Activated CD4-positive, alpha-beta memory T cell treated with anti-CD3 and anti-CD28 coated beads, Interleukin-2, amount 10 ng/mL, durations not matched to agents 7 days and 5 days (primary cell): ENCODE results near the gene NUP43. TPM values are rescaled to one million over a fixed set of nuclear protein-coding genes. Genes with fewer than 3 reads are reported as not detected.
"Not testable (repeated sequence)": the region's sequence is repeated elsewhere in the genome, so short reads cannot be mapped to it uniquely, and the experiment has no call there.

ENCODE experiments used
- CTCF ChIA-PET: fragments of 350-600 bp; sonication (Branson Sonifier 250); formaldehyde crosslinking; loops from one replicate; lab custom pipeline; 2021; ENCODE audit warnings: antibody characterized with exemption, inconsistent platforms; lab: Charles Lee
- POLR2A ChIA-PET: fragments of 350-600 bp; sonication (Branson Sonifier 250); formaldehyde crosslinking; loops from one replicate; lab custom pipeline; 2021; ENCODE audit warnings: antibody characterized with exemption; lab: Charles Lee
- DNase-seq: peaks from one replicate; pipeline ENCODE4 v3.0.0-alpha.2; 2020
- H3K27ac Mint-ChIP-seq: one replicate; pipeline ENCODE4 v1.8.0; 2021; ENCODE audit warnings: mild to moderate bottlenecking, mixed read lengths
- H3K27me3 Mint-ChIP-seq: one replicate; pipeline ENCODE4 v1.8.0; 2021; ENCODE audit warnings: mixed read lengths
- H3K36me3 Mint-ChIP-seq: one replicate; pipeline ENCODE4 v1.8.0; 2021; ENCODE audit warnings: low read depth, mixed read lengths
- H3K4me1 Mint-ChIP-seq: one replicate; pipeline ENCODE4 v1.8.0; 2021; ENCODE audit warnings: mixed read lengths
- H3K4me3 Mint-ChIP-seq: one replicate; pipeline ENCODE4 v1.8.0; 2021; ENCODE audit warnings: mild to moderate bottlenecking, mixed read lengths
- H3K9me3 Mint-ChIP-seq: one replicate; pipeline ENCODE4 v1.8.0; 2021; ENCODE audit warnings: mixed read lengths
- total RNA-seq, 2 experiments: library from RNA; stranded (reverse); gene quantifications; one replicate each; pipeline ENCODE4 v1.2.3, GENCODE V29; 2021

The NUP43 gene
- total RNA-seq, 2 experiments from 2014 or later, result 49.3 to 55.0 TPM

GRCh38 chr6:149716181-149716963, 30.0 kb downstream of the NUP43 start:
- Mint-ChIP-seq H3K4me3 (peak overlapping the region; percentile 94), H3K27ac (peak overlapping the region; percentile 89), H3K36me3 (peaks cover 32% of the 10 kb centered on the region), H3K9me3 (no peaks in the 10 kb centered on the region), H3K4me1 (peaks cover 41% of the 10 kb centered on the region), H3K27me3 (no peaks in the 10 kb centered on the region)
- ChIA-PET POLR2A (interaction anchor here (0.7 to 5.0 kb wide), 4 partner anchors 31 to 440 kb away, joined by 3 to 98 read pairs (median 8); partner anchors contain the start of genes NUP43, PCMT1 and PPIL4), CTCF (interaction anchor here (1.0 to 2.9 kb wide), 3 partner anchors 11 to 33 kb away, joined by 3 to 7 read pairs (median 3); partner anchors contain the start of gene PCMT1)
- DNase-seq, result no peak

GRCh38 chr6:149714442-149714841, 31.9 kb downstream of the NUP43 start:
- no peak for DNase-seq
- Mint-ChIP-seq H3K4me1 (peaks cover 49% of the 10 kb centered on the region), H3K9me3 (no peaks in the 10 kb centered on the region), H3K27me3 (no peaks in the 10 kb centered on the region), H3K36me3 (peaks cover 36% of the 10 kb centered on the region), H3K4me3 (no peak overlapping the region), H3K27ac (no peak overlapping the region)
- POLR2A ChIA-PET, result interaction anchor here (1.0 kb wide), 2 partner anchors 8 to 66 kb away, joined by 3 read pairs; partner anchors contain the start of gene KATNA1
- CTCF ChIA-PET, result interaction anchor here (0.6 kb wide), 1 partner anchor 12 kb away, joined by 3 read pairs; no protein-coding TSS in a partner anchor

GRCh38 chr6:149711711-149712110, 34.6 kb downstream of the NUP43 start:
- Mint-ChIP-seq H3K27me3 (no peaks in the 10 kb centered on the region), H3K27ac (no peak overlapping the region), H3K9me3 (no peaks in the 10 kb centered on the region), H3K4me3 (no peak overlapping the region), H3K4me1 (peaks cover 50% of the 10 kb centered on the region), H3K36me3 (peaks cover 35% of the 10 kb centered on the region)
- no peak for DNase-seq
- ChIA-PET CTCF (no interaction called here), POLR2A (no interaction called here)

GRCh38 chr6:149701714-149702113, 44.6 kb downstream of the NUP43 start:
- DNase-seq, result no peak
- H3K27me3 Mint-ChIP-seq, result no peaks in the 10 kb centered on the region
- ChIA-PET CTCF (interaction anchor here (0.8 kb wide), 1 partner anchor 16 kb away, joined by 3 read pairs; no protein-coding TSS in a partner anchor), POLR2A (interaction anchor here (1.8 kb wide), 1 partner anchor 16 kb away, joined by 5 read pairs; the partner anchor contains the start of gene LATS1)
- peaks cover 23% of the 10 kb centered on the region for H3K36me3 Mint-ChIP-seq
- peaks cover 34% of the 10 kb centered on the region for H3K4me1 Mint-ChIP-seq
- no peak overlapping the region for H3K27ac Mint-ChIP-seq
- H3K9me3 Mint-ChIP-seq, result no peaks in the 10 kb centered on the region
- H3K4me3 Mint-ChIP-seq, result no peak overlapping the region

GRCh38 chr6:149699150-149699549, 47.2 kb downstream of the NUP43 start:
- Mint-ChIP-seq H3K36me3 (peaks cover 31% of the 10 kb centered on the region), H3K4me1 (peaks cover 27% of the 10 kb centered on the region), H3K4me3 (no peak overlapping the region), H3K9me3 (no peaks in the 10 kb centered on the region), H3K27me3 (no peaks in the 10 kb centered on the region), H3K27ac (no peak overlapping the region)
- ChIA-PET POLR2A (interaction anchor here (2.2 kb wide), 1 partner anchor 19 kb away, joined by 6 read pairs; the partner anchor contains the start of gene LATS1), CTCF (interaction anchor here (0.7 to 2.8 kb wide), 3 partner anchors 12 to 186 kb away, joined by 3 to 6 read pairs (median 4); no protein-coding TSS in a partner anchor)
- no peak for DNase-seq

- Mint-ChIP-seq H3K9me3 (no peaks in the 10 kb centered on the region), H3K27ac (no peak overlapping the region), H3K4me1 (peaks cover 23% of the 10 kb centered on the region), H3K36me3 (peaks cover 34% of the 10 kb centered on the region), H3K4me3 (no peak overlapping the region), H3K27me3 (no peaks in the 10 kb centered on the region)
- CTCF ChIA-PET, result interaction anchor here (0.7 to 2.8 kb wide), 3 partner anchors 12 to 187 kb away, joined by 3 to 6 read pairs (median 4); no protein-coding TSS in a partner anchor
- DNase-seq, result no peak
- POLR2A ChIA-PET, result no interaction called here
These were observed 48.2 kb downstream of the NUP43 start for GRCh38 chr6:149698175-149698574.

- CTCF ChIA-PET, result interaction anchor here (1.5 kb wide), 1 partner anchor 11 kb away, joined by 5 read pairs; no protein-coding TSS in a partner anchor
- no peak overlapping the region for H3K4me3 Mint-ChIP-seq
- POLR2A ChIA-PET, result interaction anchor here (0.7 kb wide), 1 partner anchor 131 kb away, joined by 3 read pairs; the partner anchor contains the start of gene GINM1
These were observed 49.4 kb downstream of the NUP43 start for GRCh38 chr6:149696901-149697300.

GRCh38 chr6:149694921-149695320, 51.4 kb downstream of the NUP43 start:
- DNase-seq, result no peak
- Mint-ChIP-seq H3K9me3 (no peaks in the 10 kb centered on the region), H3K27me3 (no peaks in the 10 kb centered on the region), H3K4me1 (peaks cover 24% of the 10 kb centered on the region), H3K4me3 (no peak overlapping the region), H3K36me3 (peaks cover 46% of the 10 kb centered on the region), H3K27ac (no peak overlapping the region)
- ChIA-PET CTCF (interaction anchor here (0.5 to 1.5 kb wide), 3 partner anchors 10 to 63 kb away, joined by 3 read pairs; no protein-coding TSS in a partner anchor), POLR2A (no interaction called here)

More at GRCh38 chr6:149696901-149697300, 49.4 kb downstream of the NUP43 start:
- Mint-ChIP-seq H3K9me3 (no peaks in the 10 kb centered on the region), H3K27ac (peak overlapping the region; percentile 34), H3K36me3 (peaks cover 40% of the 10 kb centered on the region), H3K4me1 (peaks cover 22% of the 10 kb centered on the region), H3K27me3 (no peaks in the 10 kb centered on the region)
- DNase-seq, result no peak

- ChIA-PET CTCF (no interaction called here), POLR2A (no interaction called here)
These were observed 55.1 kb downstream of the NUP43 start for GRCh38 chr6:149691201-149691600.

GRCh38 chr6:149686230-149686629, 60.1 kb downstream of the NUP43 start:
- POLR2A ChIA-PET, result interaction anchor here (1.0 to 2.7 kb wide), 5 partner anchors 9 to 60 kb away, joined by 3 to 9 read pairs (median 4); partner anchors contain the start of genes LATS1 and NUP43
- CTCF ChIA-PET, result interaction anchor here (0.8 to 1.9 kb wide), 4 partner anchors 10 to 141 kb away, joined by 3 to 6 read pairs (median 5); partner anchors contain the start of gene PPIL4
- H3K36me3 Mint-ChIP-seq, result peaks cover 46% of the 10 kb centered on the region

More at GRCh38 chr6:149691201-149691600, 55.1 kb downstream of the NUP43 start:
- peaks cover 26% of the 10 kb centered on the region for H3K4me1 Mint-ChIP-seq
- peaks cover 50% of the 10 kb centered on the region for H3K36me3 Mint-ChIP-seq
- no peaks in the 10 kb centered on the region for H3K9me3 Mint-ChIP-seq
- H3K27ac Mint-ChIP-seq, result no peak overlapping the region
- no peak for DNase-seq
- H3K4me3 Mint-ChIP-seq, result no peak overlapping the region
- no peaks in the 10 kb centered on the region for H3K27me3 Mint-ChIP-seq

GRCh38 chr6:149683256-149683859, 63.0 kb downstream of the NUP43 start:
- POLR2A ChIA-PET, result interaction anchor here (0.9 kb wide), 1 partner anchor 36 kb away, joined by 3 read pairs; no protein-coding TSS in a partner anchor
- no peaks in the 10 kb centered on the region for H3K27me3 Mint-ChIP-seq
- no peak overlapping the region for H3K27ac Mint-ChIP-seq
- H3K36me3 Mint-ChIP-seq, result peaks cover 50% of the 10 kb centered on the region
- DNase-seq, result no peak
- no peak overlapping the region for H3K4me3 Mint-ChIP-seq
- CTCF ChIA-PET, result no interaction called here
- no peaks in the 10 kb centered on the region for H3K9me3 Mint-ChIP-seq
- H3K4me1 Mint-ChIP-seq, result peaks cover 27% of the 10 kb centered on the region

More at GRCh38 chr6:149686230-149686629, 60.1 kb downstream of the NUP43 start:
- DNase-seq, result no peak
- Mint-ChIP-seq H3K4me1 (peaks cover 29% of the 10 kb centered on the region), H3K27ac (peak overlapping the region; percentile 5), H3K9me3 (no peaks in the 10 kb centered on the region), H3K4me3 (no peak overlapping the region), H3K27me3 (no peaks in the 10 kb centered on the region)

GRCh38 chr6:149681845-149682244, 64.5 kb downstream of the NUP43 start:
- H3K27me3 Mint-ChIP-seq, H3K9me3 Mint-ChIP-seq, DNase-seq, H3K4me3 Mint-ChIP-seq, POLR2A ChIA-PET, H3K27ac Mint-ChIP-seq: not testable (repeated sequence)
- peaks cover 56% of the 10 kb centered on the region for H3K36me3 Mint-ChIP-seq
- H3K4me1 Mint-ChIP-seq, result peaks cover 18% of the 10 kb centered on the region
- CTCF ChIA-PET, result interaction anchor here (0.7 kb wide), 2 partner anchors 11 to 615 kb away, joined by 3 to 4 read pairs; no protein-coding TSS in a partner anchor
